Body of pancreas (tissue), 4 donors: ENCODE measurements around the gene PCSK6. TPM values are rescaled to one million over a fixed set of nuclear protein-coding genes. Genes with fewer than 3 reads are reported as not detected.

ENCODE experiments used
- ATAC-seq: fragments of 150-250 bp; one replicate; pipeline ENCODE4 v1.9.1; 2016
- DNase-seq, 4 donors: peaks; one replicate each; pipeline ENCODE4 v3.0.0-alpha.2; 2019
- H3K27ac ChIP-seq, 4 donors: fragments of 200-600 bp; sonication (generic); 1 replicate in 3 of 4; 2 replicates in 1 of 4; pipeline versions ENCODE4 v1.5.1 to v1.6.1; 2016 to 2019; ENCODE audit warnings: mild to moderate bottlenecking in 1 of 4, mixed read lengths in 1 of 4, moderate library complexity in 1 of 4
- H3K27me3 ChIP-seq, 2 donors: fragments of 200-600 bp; sonication (generic); one replicate each; pipeline ENCODE4 v1.6.0; 2016; ENCODE audit warnings: mild to moderate bottlenecking in 1 of 2
- H3K36me3 ChIP-seq, 2 donors: fragments of 200-600 bp; sonication (generic); replicated peaks in 1 of 2; 2 replicates each; pipeline ENCODE4 v1.5.1; 2016; ENCODE audit warnings: low read depth in 2 of 2; ENCODE audit not compliant: insufficient read depth in 1 of 2
- H3K4me1 ChIP-seq: fragments of 200-600 bp; sonication (generic); one replicate; pipeline ENCODE4 v1.6.0; 2016
- H3K4me3 ChIP-seq, 2 donors: fragments of 200-600 bp; sonication (generic); 1 replicate in 1 of 2; 2 replicates in 1 of 2; pipeline ENCODE4 v1.5.1; 2016 to 2019
- H3K9me3 ChIP-seq, 3 donors: fragments of 200-600 bp; sonication (generic); 1 replicate in 2 of 3; 2 replicates in 1 of 3; pipeline ENCODE4 v1.5.1; 2016
- POLR2A ChIP-seq, 3 donors: fragments of 450-650 bp; IDR thresholded peaks; one replicate each; pipeline ENCODE4 v1.6.1; 2016; ENCODE audit warnings: antibody characterized with exemption in 3 of 3, mild to moderate bottlenecking in 2 of 3
- WGBS, 2 donors: methylation state at CpG; one replicate each; pipeline ENCODE4 v1.1.5; 2017; 5-methylcytosine and 5-hydroxymethylcytosine counted together
- intact Hi-C: fragments of 100-400 bp; cut with DNase I; formaldehyde crosslinking; loops from one replicate; pipeline ENCODE4 v1.15.1; 2023
- total RNA-seq, 2 donors: library from RNA; depleted of rRNA; stranded (reverse); fragments of >200 nt; gene quantifications; one replicate each; pipeline ENCODE4 v1.1.0, GENCODE V29; 2016
- TF ChIP-seq, protein P1 (sequence below), 7 experiments: fragments of 450-650 bp in 4 of 7; fragments of 200-600 bp in 3 of 7; sonication (generic) in 3 of 7; IDR thresholded peaks; one replicate each; pipeline ENCODE4 v1.5.1; 2016 to 2019; ENCODE audit warnings: antibody characterized with exemption in 7 of 7

Gene PCSK6
- total RNA-seq, 2 donors from 2014 or later, result 8.9 to 10.1 TPM

DNA sequence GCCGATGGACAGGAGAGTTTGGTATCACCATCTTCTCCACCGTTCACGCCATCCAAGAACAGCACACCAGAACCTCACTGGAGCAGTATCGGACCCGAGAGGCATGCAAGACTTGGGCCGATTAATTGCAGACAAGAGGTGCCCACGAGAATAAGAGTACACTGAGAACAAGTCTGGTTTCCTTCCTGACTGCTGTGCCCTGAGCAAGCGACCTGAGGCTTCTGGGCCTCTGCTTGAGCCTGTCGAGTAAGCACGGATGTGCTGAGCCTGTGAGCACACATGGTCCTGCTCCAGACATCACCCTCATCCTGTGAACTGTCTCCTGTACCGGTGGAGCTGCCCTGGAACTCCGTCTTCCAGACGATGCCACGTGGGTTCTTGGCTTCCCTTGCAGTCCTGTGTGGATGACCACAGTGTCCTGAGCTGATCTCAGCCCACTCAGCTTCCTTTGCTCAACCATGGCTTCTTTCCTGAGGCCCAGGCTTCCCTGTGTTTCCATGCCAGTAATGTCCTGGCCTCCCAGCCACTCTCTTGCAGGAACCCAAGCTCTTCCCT lies 160.1 kb downstream of the PCSK6 start:
- intact Hi-C loops, result no loop called here
- no peak for TF ChIP-seq POLR2A (IDR thresholded peaks at IDR 0.05)
- TF ChIP-seq, protein P1, sequence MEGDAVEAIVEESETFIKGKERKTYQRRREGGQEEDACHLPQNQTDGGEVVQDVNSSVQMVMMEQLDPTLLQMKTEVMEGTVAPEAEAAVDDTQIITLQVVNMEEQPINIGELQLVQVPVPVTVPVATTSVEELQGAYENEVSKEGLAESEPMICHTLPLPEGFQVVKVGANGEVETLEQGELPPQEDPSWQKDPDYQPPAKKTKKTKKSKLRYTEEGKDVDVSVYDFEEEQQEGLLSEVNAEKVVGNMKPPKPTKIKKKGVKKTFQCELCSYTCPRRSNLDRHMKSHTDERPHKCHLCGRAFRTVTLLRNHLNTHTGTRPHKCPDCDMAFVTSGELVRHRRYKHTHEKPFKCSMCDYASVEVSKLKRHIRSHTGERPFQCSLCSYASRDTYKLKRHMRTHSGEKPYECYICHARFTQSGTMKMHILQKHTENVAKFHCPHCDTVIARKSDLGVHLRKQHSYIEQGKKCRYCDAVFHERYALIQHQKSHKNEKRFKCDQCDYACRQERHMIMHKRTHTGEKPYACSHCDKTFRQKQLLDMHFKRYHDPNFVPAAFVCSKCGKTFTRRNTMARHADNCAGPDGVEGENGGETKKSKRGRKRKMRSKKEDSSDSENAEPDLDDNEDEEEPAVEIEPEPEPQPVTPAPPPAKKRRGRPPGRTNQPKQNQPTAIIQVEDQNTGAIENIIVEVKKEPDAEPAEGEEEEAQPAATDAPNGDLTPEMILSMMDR (IDR thresholded peaks at IDR 0.05), result no peak
- Histone ChIP-seq H3K9me3 (no peaks in the 10 kb centered on the region), H3K4me1 (no peaks in the 10 kb centered on the region), H3K27ac (no peak overlapping the region), H3K4me3 (no peak overlapping the region), H3K36me3 (no peaks in the 10 kb centered on the region), H3K27me3 (no peaks in the 10 kb centered on the region)
- ATAC-seq, result no peak
- WGBS, 2 donors, result 75 to 80% methylated on average over 9 to 14 of the region's 14 CpGs
- DNase-seq, result peak in 1 of 4 donors; percentile 2

DNA sequence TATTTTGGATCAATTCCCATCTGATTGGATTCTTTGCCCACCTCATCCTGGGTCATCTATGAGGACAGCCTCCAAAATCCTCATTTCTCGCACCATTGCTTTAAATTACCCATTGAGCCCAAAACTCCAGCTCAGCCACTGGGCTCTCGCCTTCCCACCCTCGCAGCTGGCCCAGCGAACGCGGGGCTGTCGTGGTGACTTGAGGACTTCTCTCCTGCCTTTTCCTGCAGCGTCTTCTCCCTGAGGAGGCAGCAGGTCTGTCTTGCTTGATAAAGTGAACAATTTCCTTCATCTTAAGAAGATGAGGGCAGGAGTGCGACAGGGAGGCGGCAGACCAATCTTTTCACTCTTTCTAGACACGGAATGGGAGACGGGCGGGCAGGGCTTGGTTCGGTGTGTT lies 161.5 kb downstream of the PCSK6 start:
- Histone ChIP-seq H3K36me3 (no peaks in the 10 kb centered on the region), H3K27ac (no peak overlapping the region), H3K9me3 (no peaks in the 10 kb centered on the region), H3K4me1 (no peaks in the 10 kb centered on the region), H3K4me3 (no peak overlapping the region), H3K27me3 (no peaks in the 10 kb centered on the region)
- ATAC-seq (no peak), DNase-seq (no peak)
- 87 to 91% methylated on average over 14 of the region's 14 CpGs for WGBS, 2 donors
- intact Hi-C loops, result no loop called here
- no peak for TF ChIP-seq POLR2A (IDR thresholded peaks at IDR 0.05)

DNA sequence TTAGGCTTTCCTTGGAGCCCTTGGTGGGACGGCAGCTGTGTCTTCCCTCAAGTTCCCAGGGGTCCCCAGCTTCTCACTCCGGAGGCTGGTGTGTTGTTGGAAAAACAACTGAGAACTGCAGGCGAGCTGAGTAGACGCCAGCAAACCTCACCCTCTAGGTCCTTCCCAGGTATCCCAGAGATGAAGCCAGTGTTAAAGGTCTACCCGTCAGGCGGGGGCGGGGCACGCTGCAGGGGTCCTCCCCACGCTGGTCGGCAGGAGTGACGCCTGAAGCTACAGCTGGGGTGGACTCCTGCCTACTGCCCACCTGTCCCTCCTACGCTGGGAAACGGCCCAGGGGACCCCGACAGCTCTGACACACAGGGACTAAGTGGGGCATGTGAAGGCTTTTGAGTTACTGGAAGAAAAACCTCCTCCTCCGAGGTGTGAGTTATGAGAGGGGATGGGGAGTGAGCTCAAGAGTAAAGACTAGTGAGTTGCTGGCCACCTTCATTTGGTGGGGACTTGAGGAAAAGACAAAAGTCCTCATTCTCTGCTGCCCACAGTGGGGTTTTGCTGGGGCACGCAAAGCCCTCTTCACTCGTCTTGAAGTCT lies 162.3 kb downstream of the PCSK6 start:
- Histone ChIP-seq H3K4me3 (no peak overlapping the region), H3K27ac (no peak overlapping the region), H3K4me1 (no peaks in the 10 kb centered on the region), H3K36me3 (no peaks in the 10 kb centered on the region), H3K27me3 (no peaks in the 10 kb centered on the region), H3K9me3 (no peaks in the 10 kb centered on the region)
- intact Hi-C loops, result no loop called here
- ATAC-seq (no peak), DNase-seq (peak in 1 of 4 donors; percentile 6)
- WGBS, 2 donors, result 72 to 77% methylated on average over 13 to 17 of the region's 17 CpGs
- TF ChIP-seq POLR2A (IDR thresholded peaks at IDR 0.05), result no peak
- TF ChIP-seq, protein P1 (IDR thresholded peaks at IDR 0.05), result no peak

DNA sequence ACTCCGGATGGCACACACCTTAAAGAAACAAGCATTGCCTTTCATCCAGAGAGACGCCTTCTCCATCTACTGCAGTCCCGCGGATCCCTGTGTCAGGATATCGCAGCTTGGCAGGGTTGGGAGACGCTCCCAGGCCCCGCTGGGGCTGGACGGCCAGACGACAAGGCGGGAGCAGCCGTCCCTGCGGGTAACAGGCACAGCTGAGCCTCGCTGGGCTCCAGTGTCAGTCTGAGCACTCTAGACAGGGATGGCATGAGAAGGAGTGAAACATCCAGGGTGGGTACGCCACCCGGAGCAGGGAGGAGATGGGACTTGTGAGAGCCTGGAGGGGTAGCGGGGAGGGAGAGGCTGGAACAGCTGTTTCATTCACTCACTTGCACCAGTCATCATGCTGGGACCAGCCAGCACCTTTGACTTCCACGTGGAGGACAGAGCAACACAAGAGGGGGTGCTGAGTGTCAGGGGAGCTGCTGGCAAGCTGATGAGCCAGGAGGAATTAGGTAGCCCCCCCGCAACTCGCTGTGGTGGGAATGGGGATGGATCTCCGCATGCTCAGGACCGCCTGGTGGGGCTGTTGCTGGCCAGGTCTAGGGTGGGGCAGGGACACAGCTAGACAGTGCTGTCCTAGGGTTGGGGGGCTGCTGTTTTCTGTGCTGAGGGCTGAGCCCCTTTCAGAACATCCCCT lies 162.9 kb downstream of the PCSK6 start:
- Histone ChIP-seq H3K9me3 (no peaks in the 10 kb centered on the region), H3K4me3 (no peak overlapping the region), H3K36me3 (no peaks in the 10 kb centered on the region), H3K27me3 (no peaks in the 10 kb centered on the region), H3K4me1 (no peaks in the 10 kb centered on the region), H3K27ac (no peak overlapping the region)
- intact Hi-C loops, result no loop called here
- no peak for ATAC-seq
- peak in 1 of 4 donors; percentile 4 for DNase-seq
- 82 to 85% methylated on average over 9 to 19 of the region's 21 CpGs for WGBS, 2 donors
- no peak for TF ChIP-seq POLR2A (IDR thresholded peaks at IDR 0.05)
- TF ChIP-seq, protein P1 (IDR thresholded peaks at IDR 0.05), result no peak

DNA sequence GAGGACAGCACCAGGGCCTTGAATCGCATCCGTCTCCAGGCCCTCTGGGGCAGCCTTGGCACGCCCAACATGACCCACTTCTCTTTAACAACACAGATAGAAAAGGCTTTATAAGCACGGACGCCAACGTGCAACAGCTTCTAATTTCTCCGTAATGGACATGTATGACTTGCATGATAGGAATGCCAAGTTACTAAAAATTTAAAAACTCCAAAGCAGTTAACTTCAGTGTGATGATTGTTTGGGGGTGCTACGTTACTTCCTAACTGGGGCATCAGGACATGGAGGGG lies 163.5 kb downstream of the PCSK6 start:
- ATAC-seq (no peak), DNase-seq (no peak)
- Histone ChIP-seq H3K4me3 (no peak overlapping the region), H3K4me1 (no peaks in the 10 kb centered on the region), H3K36me3 (no peaks in the 10 kb centered on the region), H3K27me3 (no peaks in the 10 kb centered on the region), H3K9me3 (no peaks in the 10 kb centered on the region), H3K27ac (no peak overlapping the region)
- intact Hi-C loops, result no loop called here
- 88 to 91% methylated on average over 8 of the region's 8 CpGs for WGBS, 2 donors
- TF ChIP-seq POLR2A (IDR thresholded peaks at IDR 0.05), result no peak
- TF ChIP-seq, protein P1 (IDR thresholded peaks at IDR 0.05), result no peak
